K562 (cell line): Measurements from ENCODE around the gene PRR14. TPM values are rescaled to one million over a fixed set of nuclear protein-coding genes. Genes with fewer than 3 reads are reported as not detected.

Source experiments
- ATF1 ChIP-seq, 2 experiments: fragments of 450-650 bp in 1 of 2; IDR thresholded peaks; 2 replicates each; pipeline ENCODE4 v1.6.1; 2016; ENCODE audit warnings: missing compliant biosample characterization in 1 of 2, missing genetic modification characterization in 1 of 2
- CREM ChIP-seq: IDR thresholded peaks from 2 replicates; pipeline ENCODE4 v1.6.1; 2014; ENCODE audit warnings: antibody characterized with exemption, low read depth
- CTBP1 ChIP-seq: fragments of 450-650 bp; IDR thresholded peaks from 2 replicates; pipeline ENCODE4 v1.6.1; 2016; ENCODE audit warnings: borderline replicate concordance
- FOXA3 ChIP-seq, 2 experiments: fragments of 450-650 bp in 1 of 2; sonication (generic) in 1 of 2; formaldehyde crosslinking; IDR thresholded peaks in 1 of 2; conservative IDR thresholded peaks in 1 of 2; 2 replicates each; pipeline versions ENCODE4 v1.4.0 to v1.8.0; 2020 to 2022; ENCODE audit warnings: mild to moderate bottlenecking in 2 of 2, missing genetic modification reagents in 1 of 2
- FOXJ2 ChIP-seq: fragments of 200-800 bp; sonication (Bioruptor generic); IDR thresholded peaks from 2 replicates; pipeline ENCODE4 v1.6.1; 2016; ENCODE audit warnings: missing genetic modification characterization, missing compliant biosample characterization
- FOXK1 ChIP-seq: sonication (generic); formaldehyde crosslinking; IDR thresholded peaks from 2 replicates; pipeline ENCODE4 v1.8.0; 2022; ENCODE audit warnings: missing genetic modification reagents, mild to moderate bottlenecking, borderline replicate concordance
- GTF2E2 ChIP-seq: fragments of 200-800 bp; sonication (Bioruptor generic); IDR thresholded peaks from 2 replicates; pipeline ENCODE4 v1.6.1; 2016; ENCODE audit warnings: missing genetic modification characterization, missing compliant biosample characterization
- KLF1 ChIP-seq: fragments of 450-650 bp; IDR thresholded peaks from 2 replicates; pipeline ENCODE4 v1.6.1; 2016; ENCODE audit warnings: missing genetic modification characterization, missing compliant biosample characterization
- LCOR ChIP-seq: sonication (generic); formaldehyde crosslinking; IDR thresholded peaks from 2 replicates; pipeline ENCODE4 v1.8.0; 2022; ENCODE audit warnings: mild to moderate bottlenecking, missing genetic modification reagents
- MITF ChIP-seq: IDR thresholded peaks from 2 replicates; pipeline ENCODE4 v1.6.1; 2014; ENCODE audit warnings: antibody characterized with exemption
- NCOR1 ChIP-seq: fragments of 450-650 bp; IDR thresholded peaks from 2 replicates; pipeline ENCODE4 v1.6.1; 2016; ENCODE audit warnings: mild to moderate bottlenecking, moderate library complexity
- NR3C1 ChIP-seq: sonication (generic); formaldehyde crosslinking; IDR thresholded peaks from 2 replicates; pipeline ENCODE4 v1.8.1; 2022; ENCODE audit warnings: missing genetic modification reagents
- RBM14 ChIP-seq: fragments of 200-400 bp; formaldehyde crosslinking; IDR thresholded peaks from 2 replicates; pipeline ENCODE4 v1.6.1; 2018; ENCODE audit warnings: low read depth, mild to moderate bottlenecking, low read length, moderate library complexity, borderline replicate concordance; ENCODE audit not compliant: insufficient read depth
- TEAD1 ChIP-seq, 2 experiments: fragments of 450-650 bp in 1 of 2; sonication (generic) in 1 of 2; formaldehyde crosslinking; IDR thresholded peaks; 2 replicates each; pipeline versions ENCODE4 v1.4.0 to v1.8.0; 2020 to 2022; ENCODE audit warnings: mild to moderate bottlenecking in 2 of 2, missing genetic modification reagents in 1 of 2
- TFAP4 ChIP-seq: sonication (generic); formaldehyde crosslinking; IDR thresholded peaks from 2 replicates; pipeline ENCODE4 v1.8.0; 2022; ENCODE audit warnings: missing genetic modification reagents, mild to moderate bottlenecking, moderate library complexity, borderline replicate concordance
- USF1 ChIP-seq: sonication (generic); formaldehyde crosslinking; IDR thresholded peaks from 2 replicates; pipeline ENCODE4 v1.9.0; 2022; ENCODE audit warnings: mild to moderate bottlenecking, missing genetic modification reagents
- ZBTB17 ChIP-seq: fragments of 450-650 bp; formaldehyde crosslinking; IDR thresholded peaks from 2 replicates; pipeline ENCODE4 v1.4.0; 2020; ENCODE audit warnings: mild to moderate bottlenecking
- ZNF311 ChIP-seq: fragments of 250-450 bp; sonication (Bioruptor Pico); IDR thresholded peaks from 2 replicates; pipeline ENCODE4 v1.4.0; 2020; ENCODE audit warnings: mild to moderate bottlenecking, moderate library complexity
- polyA plus RNA-seq, 8 experiments: library from polyadenylated mRNA; depleted of rRNA in 4 of 8; stranded (reverse) in 5 of 8; unstranded in 3 of 8; fragments of >200 nt; fragmentation: Nextera tagmentation in 2 of 8; fragmentation: Illumina TruSeq in 1 of 8; extraction: Ambion mirVana in 2 of 8; extraction: Trizol in 1 of 8; gene quantifications; 2 replicates each; pipeline versions ENCODE4 v1.2.1 to v1.2.3, GENCODE V29; 2011 to 2014; ENCODE audit warnings: inconsistent platforms in 1 of 8, missing spikeins in 1 of 8
- total RNA-seq, 7 experiments: library from RNA; depleted of rRNA in 6 of 7; stranded (reverse); fragments of >200 nt in 6 of 7; fragmentation: Illumina TruSeq in 2 of 7; extraction: Trizol in 2 of 7; gene quantifications; 2 replicates each; pipeline versions ENCODE4 v1.2.1 to v1.2.3, GENCODE V29; 2011 to 2021; ENCODE audit warnings: low replicate concordance in 1 of 7
- TF ChIP-seq, protein P1 (sequence below), 2 experiments: IDR thresholded peaks in 1 of 2; conservative IDR thresholded peaks in 1 of 2; 2 replicates each; pipeline ENCODE4 v1.6.1; 2016; ENCODE audit warnings: low read depth in 2 of 2, mild to moderate bottlenecking in 1 of 2, missing compliant biosample characterization in 1 of 2, missing genetic modification characterization in 1 of 2, moderate library complexity in 1 of 2

The PRR14 gene
- total and polyA plus RNA-seq, 9 of the 15 experiments (the other 6 are each of a cell fraction or from before 2014, with no cell fraction given): 2.2 to 63.1 (median 11.5) TPM

GRCh38 chr16:30657866-30658730, 7.3 kb downstream of the PRR14 start, which contains the start of gene FBRS (continued):
- TF ChIP-seq, protein P1, sequence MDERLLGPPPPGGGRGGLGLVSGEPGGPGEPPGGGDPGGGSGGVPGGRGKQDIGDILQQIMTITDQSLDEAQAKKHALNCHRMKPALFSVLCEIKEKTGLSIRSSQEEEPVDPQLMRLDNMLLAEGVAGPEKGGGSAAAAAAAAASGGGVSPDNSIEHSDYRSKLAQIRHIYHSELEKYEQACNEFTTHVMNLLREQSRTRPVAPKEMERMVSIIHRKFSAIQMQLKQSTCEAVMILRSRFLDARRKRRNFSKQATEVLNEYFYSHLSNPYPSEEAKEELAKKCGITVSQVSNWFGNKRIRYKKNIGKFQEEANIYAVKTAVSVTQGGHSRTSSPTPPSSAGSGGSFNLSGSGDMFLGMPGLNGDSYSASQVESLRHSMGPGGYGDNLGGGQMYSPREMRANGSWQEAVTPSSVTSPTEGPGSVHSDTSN (CRISPR knock-in tag; IDR thresholded peaks at IDR 0.05; ENCODE audit: low read depth): no peak
- TF ChIP-seq, protein P1 (tag; conservative IDR thresholded peaks at IDR 0.05; ENCODE audit: low read depth): no peak
- TF ChIP-seq ATF1 (CRISPR knock-in tag; IDR thresholded peaks at IDR 0.05) (no peak; the same call in 1 of the 2 replicates), ATF1 (tag; IDR thresholded peaks at IDR 0.05) (peak; percentile 96), ZNF311 (no peak), KLF1 (tag) (peak; percentile 43), ZBTB17 (CRISPR knock-in tag) (no peak), TEAD1 (CRISPR knock-in tag; IDR thresholded peaks at IDR 0.05) (peak in 1 of 2 experiments; percentile 18; a peak in 1 of 4 replicates), LCOR (CRISPR knock-in tag) (peak; percentile 33; the same call in 1 of the 2 replicates), CREM (peak; percentile 82), GTF2E2 (tag) (no peak), FOXJ2 (tag) (0 out of 2 replicates have a peak, but pooled peaks have one; percentile 41), NR3C1 (CRISPR knock-in tag) (no peak), FOXK1 (CRISPR knock-in tag) (no peak), USF1 (peak; percentile 68; the same call in 1 of the 2 replicates), FOXA3 (CRISPR knock-in tag; conservative IDR thresholded peaks at IDR 0.05 in 1 of 2, IDR thresholded peaks at IDR 0.05 in 1 of 2) (peak in 1 of 2 experiments; percentile 73; a peak in 1 of 4 replicates), NCOR1 (peak; percentile 83), RBM14 (no peak), MITF (peak; percentile 80; the same call in 1 of the 2 replicates), CTBP1 (peak; percentile 97), TFAP4 (CRISPR knock-in tag) (peak; percentile 66)
